A549 (cell line): ENCODE measurements around the gene B4GALT6. TPM values are rescaled to one million over a fixed set of nuclear protein-coding genes. Genes with fewer than 3 reads are reported as not detected.

Source experiments
- ATAC-seq, 2 experiments: fragments of 200-7000 bp in 1 of 2; fragments of >200 bp in 1 of 2; cut with Nextera tagmentation in 1 of 2; cut with Tn5 transposase in 1 of 2; 3 replicates each; pipeline versions ENCODE4 v1.8.0 to v1.9.1; 2018 to 2020; ENCODE audit warnings: mild to moderate bottlenecking in 1 of 2, moderate library complexity in 1 of 2
- CTCF ChIA-PET: fragments of 300-600 bp; sonication (Branson Sonifier 250); formaldehyde crosslinking; extraction: SDS; loops from one replicate; lab custom pipeline; 2021; ENCODE audit warnings: antibody characterized with exemption, inconsistent platforms; lab: Yijun Ruan, JAX
- POLR2A ChIA-PET: fragments of 350-600 bp; formaldehyde crosslinking; extraction: SDS; loops from one replicate; lab custom pipeline; 2021; ENCODE audit warnings: antibody characterized with exemption, inconsistent platforms; lab: Yijun Ruan, JAX
- DNase-seq, 2 experiments: peaks; one replicate each; pipeline versions ENCODE4 v3.0.0 to v3.0.0-alpha.2; 2011 to 2016; ENCODE audit warnings: low read depth in 1 of 2, low spot score in 1 of 2
- FAIRE-seq: peaks from 2 replicates; lab custom pipeline; 2011; peaks lifted over from hg19 to GRCh38; lab: Jason Lieb, UNC
- H3K27ac ChIP-seq, 2 experiments: fragments of >200 bp; sonication (Bioruptor Twin); formaldehyde crosslinking; 3 replicates each; pipeline ENCODE4 v1.5.1; 2016 to 2017
- H3K4me1 ChIP-seq: fragments of >200 bp; sonication (Bioruptor Twin); formaldehyde crosslinking; 3 replicates; pipeline ENCODE4 v1.6.1; 2016
- H3K4me2 ChIP-seq: fragments of >200 bp; sonication (Bioruptor Twin); formaldehyde crosslinking; 3 replicates; pipeline ENCODE4 v1.6.1; 2016
- H3K4me3 ChIP-seq: fragments of >200 bp; sonication (Bioruptor Twin); formaldehyde crosslinking; 3 replicates; pipeline ENCODE4 v1.5.1; 2016
- H3K9me3 ChIP-seq: fragments of >200 bp; sonication (Bioruptor Twin); formaldehyde crosslinking; 3 replicates; pipeline ENCODE4 v1.6.1; 2016
- CBX2 ChIP-seq: fragments of 200-600 bp; sonication (generic); IDR thresholded peaks from 2 replicates; pipeline ENCODE4 v1.6.1; 2016; ENCODE audit warnings: low read depth, mild to moderate bottlenecking, borderline replicate concordance
- CBX8 ChIP-seq: fragments of 200-600 bp; sonication (generic); IDR thresholded peaks from 2 replicates; pipeline ENCODE4 v1.6.1; 2016
- CHD2 ChIP-seq: fragments of 150-350 bp; IDR thresholded peaks from 2 replicates; pipeline ENCODE4 v1.6.1; 2014; ENCODE audit warnings: low read length; ENCODE audit not compliant: partially characterized antibody
- CHD4 ChIP-seq: fragments of 200-600 bp; sonication (generic); IDR thresholded peaks from 2 replicates; pipeline ENCODE4 v1.6.1; 2016; ENCODE audit warnings: antibody characterized with exemption, mild to moderate bottlenecking, borderline replicate concordance
- EHF ChIP-seq: fragments of 250-450 bp; sonication (Bioruptor Pico); IDR thresholded peaks from 2 replicates; pipeline ENCODE4 v1.5.0; 2020; ENCODE audit warnings: mild to moderate bottlenecking
- EP300 ChIP-seq, 2 experiments: fragments of >200 bp; sonication (Bioruptor Twin); formaldehyde crosslinking; IDR thresholded peaks; 2 replicates in 1 of 2; 3 replicates in 1 of 2; pipeline ENCODE4 v1.6.1; 2016 to 2017
- FOSL2 ChIP-seq, 2 experiments: fragments of 450-650 bp in 1 of 2; fragments of >200 bp in 1 of 2; sonication (Bioruptor Twin) in 1 of 2; formaldehyde crosslinking; IDR thresholded peaks; 2 replicates each; pipeline versions ENCODE4 v1.5.0 to v1.6.1; 2016 to 2020; ENCODE audit warnings: mild to moderate bottlenecking in 1 of 2, moderate library complexity in 1 of 2
- HDAC2 ChIP-seq: fragments of 200-600 bp; sonication (generic); IDR thresholded peaks from 2 replicates; pipeline ENCODE4 v1.6.1; 2016
- HEYL ChIP-seq: fragments of 250-450 bp; sonication (Bioruptor Pico); IDR thresholded peaks from 2 replicates; pipeline ENCODE4 v1.8.0; 2021; ENCODE audit warnings: mild to moderate bottlenecking, moderate library complexity
- HOXB13 ChIP-seq: fragments of 250-450 bp; sonication (Bioruptor Pico); IDR thresholded peaks from 2 replicates; pipeline ENCODE4 v1.5.0; 2020; ENCODE audit warnings: low read depth, mild to moderate bottlenecking, moderate library complexity
- HOXB5 ChIP-seq: fragments of 250-450 bp; sonication (Bioruptor Pico); IDR thresholded peaks from 2 replicates; pipeline ENCODE4 v1.5.0; 2020; ENCODE audit warnings: mild to moderate bottlenecking, moderate library complexity
- JUN ChIP-seq, 2 experiments: fragments of >200 bp; sonication (Bioruptor Twin); formaldehyde crosslinking; IDR thresholded peaks; 2 replicates in 1 of 2; 3 replicates in 1 of 2; pipeline ENCODE4 v1.6.1; 2016 to 2017
- JUNB ChIP-seq: fragments of >200 bp; sonication (Bioruptor Twin); formaldehyde crosslinking; IDR thresholded peaks from 2 replicates; pipeline ENCODE4 v1.6.1; 2016
- KDM5A ChIP-seq: fragments of 200-600 bp; sonication (generic); IDR thresholded peaks from 2 replicates; pipeline ENCODE4 v1.6.1; 2016; ENCODE audit warnings: antibody characterized with exemption, mild to moderate bottlenecking
- MAFK ChIP-seq: fragments of 450-650 bp; IDR thresholded peaks from 2 replicates; pipeline ENCODE4 v1.6.1; 2014; ENCODE audit not compliant: partially characterized antibody
- MAZ ChIP-seq: fragments of 150-350 bp; IDR thresholded peaks from 2 replicates; pipeline ENCODE4 v1.6.1; 2014; ENCODE audit warnings: antibody characterized with exemption, low read depth, low read length, borderline replicate concordance
- MYC ChIP-seq: IDR thresholded peaks from 2 replicates; pipeline ENCODE4 v1.6.1; 2012; ENCODE audit warnings: mild to moderate bottlenecking, inconsistent platforms, low read length, improper control_type of control experiment, borderline replicate concordance
- POLR2AphosphoS2 ChIP-seq: conservative IDR thresholded peaks from 2 replicates; pipeline ENCODE4 v1.6.1; 2012; ENCODE audit warnings: low read length, improper control_type of control experiment, inconsistent platforms
- RARB ChIP-seq: fragments of 250-450 bp; sonication (Bioruptor Pico); IDR thresholded peaks from 2 replicates; pipeline ENCODE4 v1.8.0; 2021; ENCODE audit warnings: mild to moderate bottlenecking, moderate library complexity
- RFX5 ChIP-seq: fragments of 450-650 bp; IDR thresholded peaks from 2 replicates; pipeline ENCODE4 v1.7.1; 2014; ENCODE audit warnings: antibody characterized with exemption, mild to moderate bottlenecking, moderate library complexity
- TFCP2L1 ChIP-seq: fragments of 250-450 bp; sonication (Bioruptor Pico); IDR thresholded peaks from 2 replicates; pipeline ENCODE4 v1.5.0; 2021; ENCODE audit warnings: mild to moderate bottlenecking
- TP53 ChIP-seq: fragments of 250-450 bp; sonication (Bioruptor Pico); IDR thresholded peaks from 2 replicates; pipeline ENCODE4 v1.5.0; 2021; ENCODE audit warnings: mild to moderate bottlenecking, moderate library complexity
- ZC3H11A ChIP-seq: fragments of 450-650 bp; IDR thresholded peaks from 2 replicates; pipeline ENCODE4 v1.6.1; 2014; ENCODE audit warnings: antibody characterized with exemption, mild to moderate bottlenecking
- ZSCAN20 ChIP-seq: fragments of 250-450 bp; sonication (Bioruptor Pico); IDR thresholded peaks from 2 replicates; pipeline ENCODE4 v1.8.0; 2022; ENCODE audit warnings: mild to moderate bottlenecking, moderate library complexity
- WGBS: methylation state at CpG from one replicate; pipeline ENCODE4 v1.1.6; 2017; ENCODE audit errors: missing lambda C conversion rate; 5-methylcytosine and 5-hydroxymethylcytosine counted together
- polyA plus RNA-seq, 4 experiments: library from polyadenylated mRNA; depleted of rRNA in 3 of 4; stranded (reverse); fragments of >200 nt; fragmentation: RNase III in 1 of 4; extraction: RNeasy Plus Mini Kit Qiagen cat#74134 plus additional on column Dnase treatment in 1 of 4; gene quantifications; 2 replicates in 3 of 4; 3 replicates in 1 of 4; pipeline ENCODE4 v1.2.3, GENCODE V29; 2011 to 2017
- TF ChIP-seq, protein P1 (sequence below): IDR thresholded peaks from 2 replicates; pipeline ENCODE4 v1.6.1; 2012
- TF ChIP-seq, protein P2 (sequence below): IDR thresholded peaks from 2 replicates; pipeline ENCODE4 v1.6.1; 2012; ENCODE audit warnings: low read depth, borderline replicate concordance
- TF ChIP-seq, protein P3 (sequence below): fragments of >200 bp; sonication (Bioruptor Twin); formaldehyde crosslinking; IDR thresholded peaks from 3 replicates; pipeline ENCODE4 v1.6.1; 2016
- TF ChIP-seq, protein P4 (sequence below): fragments of 200-600 bp; sonication (generic); IDR thresholded peaks from 2 replicates; pipeline ENCODE4 v1.6.1; 2016; ENCODE audit warnings: antibody characterized with exemption, mild to moderate bottlenecking, moderate library complexity
- TF ChIP-seq, protein P5 (sequence below): fragments of >200 bp; sonication (Bioruptor Twin); formaldehyde crosslinking; IDR thresholded peaks from 2 replicates; pipeline ENCODE4 v1.6.1; 2016
- TF ChIP-seq, protein P6 (sequence below): fragments of 450-650 bp; IDR thresholded peaks from 2 replicates; pipeline ENCODE4 v1.6.1; 2014; ENCODE audit warnings: antibody characterized with exemption

B4GALT6 gene
- polyA plus RNA-seq, 2 of the 4 experiments (the other 2 are of a cell fraction), result 7.1 to 12.8 TPM

DNA sequence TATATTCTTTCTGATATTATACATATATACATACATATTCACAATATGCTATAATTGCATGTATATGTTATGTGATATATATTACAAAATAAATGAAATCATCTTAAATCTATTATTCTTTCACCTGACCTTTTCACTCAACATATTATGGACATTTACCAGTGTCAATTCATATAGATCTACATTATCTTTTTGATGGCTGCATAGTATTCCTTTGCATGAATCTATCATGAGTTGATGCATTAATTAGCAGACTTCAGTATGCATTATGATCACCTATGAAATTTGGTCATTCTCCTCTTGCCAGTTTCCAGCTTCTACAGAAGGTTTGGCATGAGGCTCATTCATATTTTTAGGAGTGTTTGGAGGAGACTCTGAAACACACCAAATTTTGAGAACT, 23.4 kb upstream of the B4GALT6 start:
- Histone ChIP-seq H3K27ac (no peak overlapping the region), H3K4me2 (no peak overlapping the region), H3K9me3 (no peaks in the 10 kb centered on the region), H3K4me1 (no peaks in the 10 kb centered on the region), H3K4me3 (no peak overlapping the region)
- no peak for DNase-seq
- FAIRE-seq, result no peak
- ChIA-PET CTCF (interaction anchor here (2.6 kb wide), 1 partner anchor 15 kb away, joined by 9 read pairs; no protein-coding TSS in a partner anchor), POLR2A (no interaction called here)
- no peak for TF ChIP-seq RARB (CRISPR knock-in tag)
- no peak for TF ChIP-seq MAFK
- no peak for ATAC-seq

DNA sequence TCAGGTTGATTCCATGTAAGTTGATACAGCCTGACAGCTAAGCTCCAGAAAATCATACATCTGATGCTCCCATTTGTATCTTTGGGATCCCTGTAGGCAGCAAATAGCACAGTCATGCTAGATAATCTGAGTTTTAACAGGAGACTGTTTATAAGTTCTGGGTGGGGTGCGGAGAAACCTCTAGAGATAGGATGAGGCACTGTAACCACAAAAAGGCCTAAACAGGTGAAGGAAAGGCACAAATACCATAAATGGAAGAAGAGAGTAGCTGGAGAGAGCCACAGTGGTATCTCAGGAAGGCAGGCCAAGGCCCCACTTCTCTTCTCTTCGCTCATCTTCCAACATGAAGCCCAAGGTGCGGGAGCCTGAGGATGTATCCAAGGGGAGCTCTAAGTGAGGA, 18.1 kb upstream of the B4GALT6 start:
- CTCF ChIA-PET, result interaction anchor here (1.2 kb wide), 1 partner anchor 20 kb away, joined by 3 read pairs; no protein-coding TSS in a partner anchor
- FAIRE-seq, result no peak

DNA sequence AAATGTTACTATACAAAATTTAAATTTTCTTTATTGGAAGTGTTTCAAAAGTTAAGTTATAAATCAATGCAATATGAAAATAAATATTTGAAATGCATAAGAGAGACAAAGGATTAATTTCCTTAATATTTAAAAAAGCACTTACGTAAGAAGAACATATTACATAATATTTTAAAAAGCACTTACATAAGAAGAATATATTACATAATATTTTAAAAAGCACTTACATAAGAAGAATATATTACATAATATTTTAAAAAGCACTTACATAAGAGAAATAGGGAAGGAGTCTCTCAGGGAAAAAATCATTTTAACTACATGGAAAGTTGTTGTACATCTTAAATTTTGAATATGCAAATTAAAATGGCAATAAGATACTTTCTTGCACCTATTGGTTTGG, 17.4 kb upstream of the B4GALT6 start:
- Histone ChIP-seq H3K4me3 (no peak overlapping the region), H3K4me1 (no peaks in the 10 kb centered on the region), H3K4me2 (no peak overlapping the region), H3K27ac (no peak overlapping the region), H3K9me3 (peaks cover 4% of the 10 kb centered on the region; the same call in 1 of the 3 replicates)
- DNase-seq, result no peak
- no peak for FAIRE-seq
- ATAC-seq, result no peak
- ChIA-PET POLR2A (no interaction called here), CTCF (no interaction called here)
- TF ChIP-seq TFCP2L1, result no peak
- TF ChIP-seq, protein P1, sequence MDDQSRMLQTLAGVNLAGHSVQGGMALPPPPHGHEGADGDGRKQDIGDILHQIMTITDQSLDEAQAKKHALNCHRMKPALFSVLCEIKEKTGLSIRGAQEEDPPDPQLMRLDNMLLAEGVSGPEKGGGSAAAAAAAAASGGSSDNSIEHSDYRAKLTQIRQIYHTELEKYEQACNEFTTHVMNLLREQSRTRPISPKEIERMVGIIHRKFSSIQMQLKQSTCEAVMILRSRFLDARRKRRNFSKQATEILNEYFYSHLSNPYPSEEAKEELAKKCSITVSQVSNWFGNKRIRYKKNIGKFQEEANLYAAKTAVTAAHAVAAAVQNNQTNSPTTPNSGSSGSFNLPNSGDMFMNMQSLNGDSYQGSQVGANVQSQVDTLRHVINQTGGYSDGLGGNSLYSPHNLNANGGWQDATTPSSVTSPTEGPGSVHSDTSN, result no peak
- TF ChIP-seq, protein P2, sequence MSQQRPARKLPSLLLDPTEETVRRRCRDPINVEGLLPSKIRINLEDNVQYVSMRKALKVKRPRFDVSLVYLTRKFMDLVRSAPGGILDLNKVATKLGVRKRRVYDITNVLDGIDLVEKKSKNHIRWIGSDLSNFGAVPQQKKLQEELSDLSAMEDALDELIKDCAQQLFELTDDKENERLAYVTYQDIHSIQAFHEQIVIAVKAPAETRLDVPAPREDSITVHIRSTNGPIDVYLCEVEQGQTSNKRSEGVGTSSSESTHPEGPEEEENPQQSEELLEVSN, result no peak
- no peak for TF ChIP-seq FOSL2 (IDR thresholded peaks at IDR 0.05)
- TF ChIP-seq FOSL2 (CRISPR knock-in tag; IDR thresholded peaks at IDR 0.05), result no peak
- no peak for TF ChIP-seq HOXB5
- TF ChIP-seq JUNB, result no peak
- TF ChIP-seq, protein P3, sequence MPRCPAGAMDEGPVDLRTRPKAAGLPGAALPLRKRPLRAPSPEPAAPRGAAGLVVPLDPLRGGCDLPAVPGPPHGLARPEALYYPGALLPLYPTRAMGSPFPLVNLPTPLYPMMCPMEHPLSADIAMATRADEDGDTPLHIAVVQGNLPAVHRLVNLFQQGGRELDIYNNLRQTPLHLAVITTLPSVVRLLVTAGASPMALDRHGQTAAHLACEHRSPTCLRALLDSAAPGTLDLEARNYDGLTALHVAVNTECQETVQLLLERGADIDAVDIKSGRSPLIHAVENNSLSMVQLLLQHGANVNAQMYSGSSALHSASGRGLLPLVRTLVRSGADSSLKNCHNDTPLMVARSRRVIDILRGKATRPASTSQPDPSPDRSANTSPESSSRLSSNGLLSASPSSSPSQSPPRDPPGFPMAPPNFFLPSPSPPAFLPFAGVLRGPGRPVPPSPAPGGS, result no peak
- TF ChIP-seq EP300 (IDR thresholded peaks at IDR 0.05), result no peak
- TF ChIP-seq CBX2, result no peak
- TF ChIP-seq EHF, result no peak
- TF ChIP-seq HEYL (CRISPR knock-in tag), result no peak
- no peak for TF ChIP-seq JUN (IDR thresholded peaks at IDR 0.05)
- 81% methylated on average over 1 of the region's 1 CpG for WGBS

More for the DNA sequence above, 18.1 kb upstream of the B4GALT6 start:
- ATAC-seq, result no peak
- Histone ChIP-seq H3K4me2 (no peak overlapping the region), H3K9me3 (peaks cover 4% of the 10 kb centered on the region; the same call in 1 of the 3 replicates)
- no peak for TF ChIP-seq POLR2AphosphoS2
- no peak for TF ChIP-seq ZSCAN20 (CRISPR knock-in tag)
- TF ChIP-seq CBX8, result no peak
- no peak for TF ChIP-seq KDM5A
- TF ChIP-seq CHD4, result no peak
- TF ChIP-seq TP53, result no peak
- TF ChIP-seq HDAC2, result no peak
- no peak for TF ChIP-seq MYC
- TF ChIP-seq, protein P4, sequence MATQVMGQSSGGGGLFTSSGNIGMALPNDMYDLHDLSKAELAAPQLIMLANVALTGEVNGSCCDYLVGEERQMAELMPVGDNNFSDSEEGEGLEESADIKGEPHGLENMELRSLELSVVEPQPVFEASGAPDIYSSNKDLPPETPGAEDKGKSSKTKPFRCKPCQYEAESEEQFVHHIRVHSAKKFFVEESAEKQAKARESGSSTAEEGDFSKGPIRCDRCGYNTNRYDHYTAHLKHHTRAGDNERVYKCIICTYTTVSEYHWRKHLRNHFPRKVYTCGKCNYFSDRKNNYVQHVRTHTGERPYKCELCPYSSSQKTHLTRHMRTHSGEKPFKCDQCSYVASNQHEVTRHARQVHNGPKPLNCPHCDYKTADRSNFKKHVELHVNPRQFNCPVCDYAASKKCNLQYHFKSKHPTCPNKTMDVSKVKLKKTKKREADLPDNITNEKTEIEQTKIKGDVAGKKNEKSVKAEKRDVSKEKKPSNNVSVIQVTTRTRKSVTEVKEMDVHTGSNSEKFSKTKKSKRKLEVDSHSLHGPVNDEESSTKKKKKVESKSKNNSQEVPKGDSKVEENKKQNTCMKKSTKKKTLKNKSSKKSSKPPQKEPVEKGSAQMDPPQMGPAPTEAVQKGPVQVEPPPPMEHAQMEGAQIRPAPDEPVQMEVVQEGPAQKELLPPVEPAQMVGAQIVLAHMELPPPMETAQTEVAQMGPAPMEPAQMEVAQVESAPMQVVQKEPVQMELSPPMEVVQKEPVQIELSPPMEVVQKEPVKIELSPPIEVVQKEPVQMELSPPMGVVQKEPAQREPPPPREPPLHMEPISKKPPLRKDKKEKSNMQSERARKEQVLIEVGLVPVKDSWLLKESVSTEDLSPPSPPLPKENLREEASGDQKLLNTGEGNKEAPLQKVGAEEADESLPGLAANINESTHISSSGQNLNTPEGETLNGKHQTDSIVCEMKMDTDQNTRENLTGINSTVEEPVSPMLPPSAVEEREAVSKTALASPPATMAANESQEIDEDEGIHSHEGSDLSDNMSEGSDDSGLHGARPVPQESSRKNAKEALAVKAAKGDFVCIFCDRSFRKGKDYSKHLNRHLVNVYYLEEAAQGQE, result no peak
- no peak for TF ChIP-seq RARB (CRISPR knock-in tag)
- TF ChIP-seq, protein P5, sequence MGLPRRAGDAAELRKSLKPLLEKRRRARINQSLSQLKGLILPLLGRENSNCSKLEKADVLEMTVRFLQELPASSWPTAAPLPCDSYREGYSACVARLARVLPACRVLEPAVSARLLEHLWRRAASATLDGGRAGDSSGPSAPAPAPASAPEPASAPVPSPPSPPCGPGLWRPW, result no peak
- no peak for TF ChIP-seq CHD2
- TF ChIP-seq MAZ, result no peak
- no peak for TF ChIP-seq HOXB13 (CRISPR knock-in tag)
- TF ChIP-seq JUN (IDR thresholded peaks at IDR 0.05), result no peak
- TF ChIP-seq, protein P6, sequence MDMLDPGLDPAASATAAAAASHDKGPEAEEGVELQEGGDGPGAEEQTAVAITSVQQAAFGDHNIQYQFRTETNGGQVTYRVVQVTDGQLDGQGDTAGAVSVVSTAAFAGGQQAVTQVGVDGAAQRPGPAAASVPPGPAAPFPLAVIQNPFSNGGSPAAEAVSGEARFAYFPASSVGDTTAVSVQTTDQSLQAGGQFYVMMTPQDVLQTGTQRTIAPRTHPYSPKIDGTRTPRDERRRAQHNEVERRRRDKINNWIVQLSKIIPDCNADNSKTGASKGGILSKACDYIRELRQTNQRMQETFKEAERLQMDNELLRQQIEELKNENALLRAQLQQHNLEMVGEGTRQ, result no peak
- TF ChIP-seq ZC3H11A, result no peak
- no peak for TF ChIP-seq RFX5
- TF ChIP-seq, all 56 proteins: peak for 0
- H3K27ac ChIP-seq, result no peak overlapping the region
- no peaks in the 10 kb centered on the region for H3K4me1 ChIP-seq
- 85% methylated on average over 3 of the region's 3 CpGs for WGBS
- POLR2A ChIA-PET, result no interaction called here
- no peak for DNase-seq
- H3K4me3 ChIP-seq, result no peak overlapping the region
